OCI-LY3 (cell line): ENCODE data around the gene APCDD1L.

Experiments
- CTCF ChIP-seq: fragments of 200-600, 300-600 bp; sonication (generic); IDR thresholded peaks from 2 replicates; pipeline ENCODE4 v1.5.1; 2014; ENCODE audit warnings: antibody characterized with exemption, low read length, low read depth
- EZH2phosphoT487 ChIP-seq: fragments of 200-600 bp; shearing (Covaris generic); IDR thresholded peaks from 2 replicates; pipeline ENCODE4 v1.6.1; 2018; ENCODE audit warnings: antibody characterized with exemption, mixed run types, low read depth

- TF ChIP-seq CTCF (no peak), EZH2phosphoT487 (no peak)
Measured at GRCh38 chr20:58552366-58552934, 37.3 kb upstream of the APCDD1L start.
